ENCODE data around the gene NR1D1.
A peak's percentile ranks its signal among the peaks of the same experiment; 100 is the strongest.

NR1D1 gene

GRCh38 chr17:40062329-40063186 is 37.8 kb downstream of the NR1D1 start, which contains the start of gene THRA:
Gene THRA (plus strand): TSS chr17:40062965. CDS start chr17:40074489, 11,524 bp downstream.
- DNase-seq: peak; percentile 65

DNA sequence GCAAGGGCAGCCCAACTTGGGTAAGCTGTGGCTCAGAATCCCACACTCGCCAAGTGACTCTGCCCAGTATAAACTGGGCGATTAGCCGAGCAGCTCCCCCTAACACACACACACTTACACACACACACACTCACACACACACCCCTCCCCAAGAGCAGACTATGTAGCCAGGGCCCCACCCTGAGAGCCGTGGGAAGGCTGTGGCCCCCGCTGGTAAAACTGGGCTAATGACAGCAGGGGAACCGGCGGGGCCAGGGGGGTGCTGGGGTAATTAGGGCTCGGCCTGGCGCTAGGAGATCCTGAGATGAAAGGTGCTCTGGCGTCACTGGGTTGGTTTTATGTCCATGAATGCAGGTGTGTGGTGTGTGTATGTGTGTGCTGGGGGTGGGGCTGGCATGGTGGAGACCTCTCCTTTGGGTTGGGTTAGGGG is 38.8 kb downstream of the NR1D1 start:
- DNase-seq: no peak

- DNase-seq: no peak
Observed at GRCh38 chr17:40060887-40061608, 39.3 kb downstream of the NR1D1 start.

- no peak for DNase-seq
Observed at GRCh38 chr17:40059729-40060475, 40.5 kb downstream of the NR1D1 start.

- no peak for DNase-seq
Observed at GRCh38 chr17:40058865-40059264, 41.5 kb downstream of the NR1D1 start.

- DNase-seq: no peak
Observed at GRCh38 chr17:40058186-40058784, 42.1 kb downstream of the NR1D1 start.

GRCh38 chr17:40056379-40057015 is 43.9 kb downstream of the NR1D1 start:
- no peak for DNase-seq
